Mesothelial cell of epicardium (in vitro differentiated cells): ENCODE results near the gene CXorf65. TPM values are rescaled to one million over a fixed set of nuclear protein-coding genes. Genes with fewer than 3 reads are reported as not detected.

Experiments
- DNase-seq, 2 experiments: peaks; one replicate each; pipeline ENCODE4 v3.0.0; 2021; ENCODE audit warnings: low spot score in 2 of 2; ENCODE audit not compliant: unreplicated experiment in 2 of 2
- H3K27ac Mint-ChIP-seq: 2 replicates; pipeline ENCODE4 v1.8.0; 2021; ENCODE audit warnings: mixed read lengths
- H3K27me3 Mint-ChIP-seq: 2 replicates; pipeline ENCODE4 v1.8.0; 2021; ENCODE audit warnings: low read depth, mixed read lengths
- H3K36me3 Mint-ChIP-seq: 2 replicates; pipeline ENCODE4 v1.8.0; 2021; ENCODE audit warnings: mixed read lengths
- H3K4me1 Mint-ChIP-seq: 2 replicates; pipeline ENCODE4 v1.8.0; 2021; ENCODE audit warnings: mixed read lengths
- H3K4me3 Mint-ChIP-seq: 2 replicates; pipeline ENCODE4 v1.8.0; 2021; ENCODE audit warnings: mild to moderate bottlenecking, moderate library complexity, mixed read lengths
- H3K9me3 Mint-ChIP-seq: 2 replicates; pipeline ENCODE4 v1.8.0; 2021; ENCODE audit warnings: mixed read lengths
- total RNA-seq: library from RNA; stranded (reverse); gene quantifications from 3 replicates; pipeline ENCODE4 v1.2.1, GENCODE V29; 2021
- TF ChIP-seq, protein P1 (sequence below): fragments of 200-600 bp; sonication (generic); IDR thresholded peaks from one replicate; pipeline ENCODE4 v1.5.0; 2021; ENCODE audit warnings: antibody characterized with exemption; ENCODE audit not compliant: unreplicated experiment

The CXorf65 gene
- total RNA-seq, 1 donor from 2014 or later, result not detected

GRCh38 chrX:71111921-71112431 lies 5.4 kb upstream of the CXorf65 start:
- TF ChIP-seq, protein P1, sequence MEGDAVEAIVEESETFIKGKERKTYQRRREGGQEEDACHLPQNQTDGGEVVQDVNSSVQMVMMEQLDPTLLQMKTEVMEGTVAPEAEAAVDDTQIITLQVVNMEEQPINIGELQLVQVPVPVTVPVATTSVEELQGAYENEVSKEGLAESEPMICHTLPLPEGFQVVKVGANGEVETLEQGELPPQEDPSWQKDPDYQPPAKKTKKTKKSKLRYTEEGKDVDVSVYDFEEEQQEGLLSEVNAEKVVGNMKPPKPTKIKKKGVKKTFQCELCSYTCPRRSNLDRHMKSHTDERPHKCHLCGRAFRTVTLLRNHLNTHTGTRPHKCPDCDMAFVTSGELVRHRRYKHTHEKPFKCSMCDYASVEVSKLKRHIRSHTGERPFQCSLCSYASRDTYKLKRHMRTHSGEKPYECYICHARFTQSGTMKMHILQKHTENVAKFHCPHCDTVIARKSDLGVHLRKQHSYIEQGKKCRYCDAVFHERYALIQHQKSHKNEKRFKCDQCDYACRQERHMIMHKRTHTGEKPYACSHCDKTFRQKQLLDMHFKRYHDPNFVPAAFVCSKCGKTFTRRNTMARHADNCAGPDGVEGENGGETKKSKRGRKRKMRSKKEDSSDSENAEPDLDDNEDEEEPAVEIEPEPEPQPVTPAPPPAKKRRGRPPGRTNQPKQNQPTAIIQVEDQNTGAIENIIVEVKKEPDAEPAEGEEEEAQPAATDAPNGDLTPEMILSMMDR, result no peak
- DNase-seq, result no peak
- Mint-ChIP-seq H3K36me3 (no peaks in the 10 kb centered on the region), H3K27me3 (no peaks in the 10 kb centered on the region), H3K9me3 (peaks cover 24% of the 10 kb centered on the region), H3K4me3 (no peak overlapping the region), H3K27ac (no peak overlapping the region), H3K4me1 (peaks cover 14% of the 10 kb centered on the region)

- no peak within 1 kb of the TSS for H3K4me3 Mint-ChIP-seq
- H3K4me1 Mint-ChIP-seq, result peaks cover 14% of the 10 kb centered on the region
- TF ChIP-seq, protein P1, result no peak
- peaks cover 27% of the 10 kb centered on the region for H3K9me3 Mint-ChIP-seq
- H3K27me3 Mint-ChIP-seq, result no peaks in the 10 kb centered on the region
- no peaks in the 10 kb centered on the region for H3K36me3 Mint-ChIP-seq
- H3K27ac Mint-ChIP-seq, result no peak within 1 kb of the TSS
- DNase-seq, result no peak
Observed at GRCh38 chrX:71111141-71111843, 4.8 kb upstream of the CXorf65 start, which contains the start of gene IL2RG. Gene IL2RG, minus strand, starts transcription at chrX:71111577. Its CDS starts 38 bp downstream, at chrX:71111539.

DNA sequence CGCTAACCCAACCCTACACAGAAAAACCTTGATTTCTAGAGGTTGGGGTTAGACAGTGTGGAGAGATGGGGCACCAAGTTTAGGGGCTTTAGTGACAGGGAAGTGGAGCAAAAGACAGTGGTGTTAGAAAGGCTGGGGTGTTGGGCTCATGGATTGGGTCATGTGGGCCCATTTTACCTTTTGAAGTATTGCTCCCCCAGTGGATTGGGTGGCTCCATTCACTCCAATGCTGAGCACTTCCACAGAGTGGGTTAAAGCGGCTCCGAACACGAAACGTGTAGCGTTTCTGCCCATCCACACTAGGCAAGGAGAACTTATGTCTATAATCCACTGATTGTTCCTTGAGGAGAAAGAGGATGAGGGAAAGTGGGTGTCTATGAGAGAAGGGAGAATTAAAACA lies 2.5 kb upstream of the CXorf65 start:
- Mint-ChIP-seq H3K27me3 (no peaks in the 10 kb centered on the region), H3K9me3 (peaks cover 23% of the 10 kb centered on the region), H3K4me1 (peaks cover 20% of the 10 kb centered on the region)

DNA sequence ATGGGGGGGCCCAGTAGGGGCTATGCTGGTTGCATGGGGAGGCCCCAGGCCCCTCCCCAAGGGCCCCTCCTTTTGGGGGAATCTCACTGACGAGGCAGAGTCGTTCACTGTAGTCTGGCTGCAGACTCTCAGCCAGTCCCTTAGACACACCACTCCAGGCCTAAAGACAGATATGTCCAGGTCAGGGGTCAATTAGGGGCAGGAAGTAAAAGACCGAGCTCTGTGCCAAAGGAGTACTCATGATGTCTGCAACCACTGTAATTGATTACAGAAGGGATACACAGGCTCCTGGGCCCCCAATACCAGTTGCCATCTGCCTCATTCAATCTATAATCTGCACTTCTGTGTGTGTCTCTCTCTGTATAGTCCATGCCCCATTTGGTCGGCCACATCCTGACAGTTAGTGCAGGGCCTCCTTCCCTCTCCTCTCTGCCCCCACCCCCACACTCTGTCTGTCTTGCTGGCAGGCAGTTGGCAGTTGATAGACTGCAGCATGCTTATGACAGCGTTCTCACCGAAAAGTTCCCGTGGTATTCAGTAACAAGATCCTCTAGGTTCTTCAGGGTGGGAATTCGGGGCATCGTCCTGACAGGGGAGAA lies 1.3 kb upstream of the CXorf65 start:
- peaks cover 20% of the 10 kb centered on the region for H3K9me3 Mint-ChIP-seq
- H3K27ac Mint-ChIP-seq, result no peak overlapping the region
- DNase-seq, result no peak
- H3K4me1 Mint-ChIP-seq, result peaks cover 31% of the 10 kb centered on the region
- H3K4me3 Mint-ChIP-seq, result no peak overlapping the region
- no peaks in the 10 kb centered on the region for H3K36me3 Mint-ChIP-seq
- TF ChIP-seq, protein P1, result no peak
- H3K27me3 Mint-ChIP-seq, result no peaks in the 10 kb centered on the region

More for the DNA sequence above, 2.5 kb upstream of the CXorf65 start:
- TF ChIP-seq, protein P1, result no peak
- Mint-ChIP-seq H3K27ac (no peak overlapping the region), H3K4me3 (no peak overlapping the region), H3K36me3 (no peaks in the 10 kb centered on the region)
- DNase-seq, result no peak

DNA sequence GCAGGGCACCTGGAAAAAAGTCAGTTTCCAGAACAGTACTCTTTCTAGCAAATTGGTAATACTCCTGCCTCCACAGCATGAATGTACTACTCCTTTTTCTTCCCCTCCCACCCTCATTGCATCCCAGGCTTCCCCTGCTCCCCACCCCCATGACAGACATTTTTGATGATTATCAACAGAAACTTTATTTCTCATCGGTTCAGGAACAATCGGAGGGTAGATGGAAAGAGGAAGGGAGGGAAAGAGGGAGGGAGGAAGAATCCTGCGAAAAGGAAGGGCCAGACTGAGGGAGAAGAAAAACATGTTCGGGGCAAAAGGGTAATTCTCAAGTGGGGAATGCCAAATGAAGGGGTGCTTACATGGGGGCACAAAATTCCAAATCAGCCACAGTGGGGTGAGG lies 705 bp upstream of the CXorf65 start:
- H3K36me3 Mint-ChIP-seq, result no peaks in the 10 kb centered on the region
- H3K4me3 Mint-ChIP-seq, result no peak overlapping the region
- DNase-seq, result no peak
- no peaks in the 10 kb centered on the region for H3K27me3 Mint-ChIP-seq
- peaks cover 16% of the 10 kb centered on the region for H3K9me3 Mint-ChIP-seq
- peaks cover 37% of the 10 kb centered on the region for H3K4me1 Mint-ChIP-seq
- TF ChIP-seq, protein P1, result no peak
- no peak overlapping the region for H3K27ac Mint-ChIP-seq
